K562 (cell line): ENCODE measurements around the gene PLEKHN1. TPM values are rescaled to one million over a fixed set of nuclear protein-coding genes. Genes with fewer than 3 reads are reported as not detected.
A peak's percentile ranks its signal among the peaks of the same experiment; 100 is the strongest.

ENCODE experiments used
- CREB1 ChIP-seq, 2 experiments: sonication (generic) in 1 of 2; formaldehyde crosslinking in 1 of 2; IDR thresholded peaks; 2 replicates each; pipeline versions ENCODE4 v1.6.1 to v1.8.0; 2012 to 2022; ENCODE audit warnings: inconsistent platforms in 1 of 2, mild to moderate bottlenecking in 1 of 2, missing genetic modification reagents in 1 of 2, moderate library complexity in 1 of 2
- EP300 ChIP-seq: IDR thresholded peaks from 2 replicates; pipeline ENCODE4 v1.6.1; 2012; ENCODE audit warnings: low read length, improper control_type of control experiment
- RREB1 ChIP-seq: fragments of 250-450 bp; sonication (Bioruptor Pico); IDR thresholded peaks from 2 replicates; pipeline ENCODE4 v1.4.0; 2020
- TRIM24 ChIP-seq, 2 experiments: fragments of 450-650 bp; IDR thresholded peaks; 2 replicates each; pipeline ENCODE4 v1.6.1; 2016
- ZSCAN29 ChIP-seq: fragments of 450-650 bp; IDR thresholded peaks from 2 replicates; pipeline ENCODE4 v1.6.1; 2017
- polyA plus RNA-seq, 8 experiments: library from polyadenylated mRNA; depleted of rRNA in 4 of 8; stranded (reverse) in 5 of 8; unstranded in 3 of 8; fragments of >200 nt; fragmentation: Nextera tagmentation in 2 of 8; fragmentation: Illumina TruSeq in 1 of 8; extraction: Ambion mirVana in 2 of 8; extraction: Trizol in 1 of 8; gene quantifications; 2 replicates each; pipeline versions ENCODE4 v1.2.1 to v1.2.3, GENCODE V29; 2011 to 2014; ENCODE audit warnings: inconsistent platforms in 1 of 8, missing spikeins in 1 of 8
- total RNA-seq, 7 experiments: library from RNA; depleted of rRNA in 6 of 7; stranded (reverse); fragments of >200 nt in 6 of 7; fragmentation: Illumina TruSeq in 2 of 7; extraction: Trizol in 2 of 7; gene quantifications; 2 replicates each; pipeline versions ENCODE4 v1.2.1 to v1.2.3, GENCODE V29; 2011 to 2021; ENCODE audit warnings: low replicate concordance in 1 of 7
- TF ChIP-seq, protein P1 (sequence below), 2 experiments: IDR thresholded peaks; 2 replicates each; pipeline ENCODE4 v1.6.1; 2012; ENCODE audit warnings: improper control_type of control experiment in 2 of 2, low read depth in 2 of 2, low read length in 2 of 2, borderline replicate concordance in 1 of 2

Gene PLEKHN1
- total and polyA plus RNA-seq, 9 of the 15 experiments (the other 6 are each of a cell fraction or from before 2014, with no cell fraction given) = 0.07 to 1.5 (median 0.13) TPM; not detected in 2

GRCh38 chr1:998995-999724 lies 32.9 kb downstream of the PLEKHN1 start (continued):
- no peak for TF ChIP-seq RREB1
- no peak; the same call in none of the 2 replicates for TF ChIP-seq CREB1 (IDR thresholded peaks at IDR 0.05)
- peak; percentile 69; the same call in 1 of the 2 replicates for TF ChIP-seq CREB1 (CRISPR knock-in tag; IDR thresholded peaks at IDR 0.05)
- no peak for TF ChIP-seq TRIM24 (IDR thresholded peaks at IDR 0.05)
- TF ChIP-seq ZSCAN29 = peak; percentile 95
- TF ChIP-seq EP300 = no peak
- TF ChIP-seq, protein P1, sequence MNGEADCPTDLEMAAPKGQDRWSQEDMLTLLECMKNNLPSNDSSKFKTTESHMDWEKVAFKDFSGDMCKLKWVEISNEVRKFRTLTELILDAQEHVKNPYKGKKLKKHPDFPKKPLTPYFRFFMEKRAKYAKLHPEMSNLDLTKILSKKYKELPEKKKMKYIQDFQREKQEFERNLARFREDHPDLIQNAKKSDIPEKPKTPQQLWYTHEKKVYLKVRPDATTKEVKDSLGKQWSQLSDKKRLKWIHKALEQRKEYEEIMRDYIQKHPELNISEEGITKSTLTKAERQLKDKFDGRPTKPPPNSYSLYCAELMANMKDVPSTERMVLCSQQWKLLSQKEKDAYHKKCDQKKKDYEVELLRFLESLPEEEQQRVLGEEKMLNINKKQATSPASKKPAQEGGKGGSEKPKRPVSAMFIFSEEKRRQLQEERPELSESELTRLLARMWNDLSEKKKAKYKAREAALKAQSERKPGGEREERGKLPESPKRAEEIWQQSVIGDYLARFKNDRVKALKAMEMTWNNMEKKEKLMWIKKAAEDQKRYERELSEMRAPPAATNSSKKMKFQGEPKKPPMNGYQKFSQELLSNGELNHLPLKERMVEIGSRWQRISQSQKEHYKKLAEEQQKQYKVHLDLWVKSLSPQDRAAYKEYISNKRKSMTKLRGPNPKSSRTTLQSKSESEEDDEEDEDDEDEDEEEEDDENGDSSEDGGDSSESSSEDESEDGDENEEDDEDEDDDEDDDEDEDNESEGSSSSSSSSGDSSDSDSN (IDR thresholded peaks at IDR 0.05; ENCODE audit: borderline replicate concordance in 1 of 2, low read depth in 2 of 2, low read length in 2 of 2) = peak; percentile 37 to 69; a peak in 3 of 4 replicates
